GM21390 (cell line): ENCODE measurements around the gene CLDN2.

Source experiments
- ATAC-seq: cut with Tn5 transposase; IDR thresholded peaks from one replicate; pipeline ENCODE4 v1.9.1; 2021; ENCODE audit not compliant: unreplicated experiment

Gene CLDN2

DNA sequence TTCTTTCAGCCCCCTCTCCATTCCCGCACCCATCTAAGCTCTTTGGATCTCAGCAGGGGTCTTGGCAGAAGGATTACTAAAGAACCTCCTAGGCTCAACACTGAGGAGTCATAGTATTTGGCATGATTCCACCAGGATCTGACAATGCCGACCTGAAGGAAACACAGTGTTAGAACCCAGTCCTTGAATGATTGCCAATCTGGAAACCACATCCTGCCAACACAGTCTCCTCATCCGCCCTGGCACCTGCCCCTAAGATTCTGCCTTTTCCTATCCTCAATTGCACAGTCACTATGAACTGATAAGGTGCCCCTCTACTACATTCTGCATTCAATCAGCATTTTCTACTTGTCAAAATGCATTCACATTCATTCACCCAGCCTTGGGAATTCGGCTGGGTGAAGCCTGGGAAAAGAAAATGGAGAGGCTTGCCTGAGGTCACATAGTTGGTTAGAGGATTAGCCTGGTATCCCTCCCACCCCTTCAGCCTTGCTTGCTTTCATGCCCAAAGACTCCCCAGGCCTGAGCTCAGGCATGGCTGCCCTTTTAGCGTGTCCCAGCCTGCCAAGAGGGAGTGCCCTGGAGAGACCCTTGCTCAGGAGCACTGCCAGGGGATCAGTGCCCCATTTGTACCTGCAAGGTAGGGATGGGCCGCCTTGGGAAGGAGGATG lies 2.2 kb upstream of the CLDN2 start:
- ATAC-seq, result no peak

DNA sequence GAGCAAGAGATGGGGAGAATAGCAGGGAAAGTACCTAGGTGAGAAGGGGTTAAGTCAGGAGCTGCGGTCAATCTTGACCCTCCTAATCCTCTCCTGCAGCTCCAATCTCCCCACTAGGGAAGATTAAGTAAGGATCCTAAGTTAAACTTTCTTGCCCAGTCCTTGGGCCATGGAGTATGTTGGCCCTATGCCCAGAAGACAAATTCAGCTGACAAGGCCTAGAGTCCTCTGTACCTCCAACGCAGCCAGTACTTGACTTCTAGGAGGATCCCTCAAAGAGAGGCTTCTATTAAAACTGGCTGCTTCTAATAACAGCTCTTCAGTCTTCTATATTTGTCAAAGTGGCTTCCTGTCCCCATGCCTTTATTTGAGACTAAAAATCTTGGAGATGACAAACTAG lies 1.4 kb downstream of the CLDN2 start:
- no peak for ATAC-seq

DNA sequence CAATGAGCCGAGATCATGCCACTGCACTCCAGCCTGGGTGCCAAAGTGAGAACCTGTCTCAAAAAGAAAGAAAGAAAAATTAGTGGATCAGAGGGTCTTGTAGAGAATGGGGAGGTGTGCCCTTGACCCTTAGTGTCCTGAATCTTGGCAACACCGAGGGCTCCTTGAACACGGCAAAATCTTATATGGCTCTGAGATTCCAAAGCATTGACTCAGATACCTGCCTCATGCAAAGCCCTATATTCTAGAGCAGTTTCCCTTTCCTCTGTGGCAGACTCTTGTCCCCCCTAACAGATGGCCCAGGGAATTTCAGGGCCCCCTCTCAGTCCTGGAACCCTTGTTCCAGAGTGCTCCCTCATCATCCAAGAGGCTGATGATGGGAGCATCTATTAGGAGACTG lies 6.8 kb downstream of the CLDN2 start:
- no peak for ATAC-seq

DNA sequence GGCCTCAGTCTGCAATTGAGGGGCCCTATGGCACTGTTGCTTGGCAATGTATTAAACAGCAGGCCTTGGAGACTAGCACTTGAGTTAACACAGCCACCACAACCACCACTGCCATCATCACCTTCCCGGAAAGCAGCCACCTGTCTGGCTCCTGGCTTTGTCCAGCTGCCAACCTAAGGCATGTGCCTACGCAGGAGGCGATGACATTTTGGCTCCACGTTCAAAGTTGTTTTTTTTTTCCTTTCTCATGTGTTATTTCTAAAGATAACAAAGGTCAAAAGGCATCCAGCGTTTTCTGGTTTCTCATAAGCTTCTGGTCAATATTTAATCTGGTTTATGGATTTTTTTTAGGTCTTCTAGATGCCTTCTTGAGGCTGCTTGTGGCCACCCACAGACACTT lies 7.5 kb downstream of the CLDN2 start:
- ATAC-seq, result no peak

- ATAC-seq, result no peak
These were observed 8.0 kb downstream of the CLDN2 start for GRCh38 chrX:106928227-106928626.

DNA sequence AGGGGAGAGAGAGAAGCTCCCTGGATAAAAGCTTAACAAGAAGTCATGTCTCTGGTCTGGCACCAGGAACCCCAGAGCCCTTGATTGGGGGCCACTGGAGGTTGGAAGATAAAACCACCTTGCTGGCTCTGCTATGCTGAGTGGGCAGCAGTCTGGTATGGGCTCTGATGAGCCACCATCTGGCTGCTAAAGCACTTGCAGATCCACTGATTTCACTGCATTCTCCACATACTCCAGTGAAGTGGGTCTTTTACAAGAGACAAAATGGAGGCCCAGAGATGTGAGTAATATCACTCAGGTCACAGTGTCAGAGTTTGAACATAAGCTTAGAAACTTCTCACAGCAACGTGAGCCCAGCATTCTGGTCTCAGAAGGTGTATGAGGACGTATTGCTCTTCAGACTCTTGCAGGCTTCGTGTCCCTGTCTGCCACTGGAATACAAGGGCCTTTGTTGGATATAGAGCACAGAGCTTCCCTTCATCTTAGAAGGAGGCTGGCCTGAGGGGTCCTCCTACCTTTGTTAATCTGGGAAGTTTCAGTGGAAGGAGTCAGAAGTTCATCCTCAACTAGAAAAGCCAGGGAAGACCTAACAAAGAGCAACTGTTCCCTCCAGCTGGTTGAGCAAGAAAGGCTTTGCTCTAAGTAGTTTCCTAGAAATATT lies 11.8 kb downstream of the CLDN2 start:
- ATAC-seq, result no peak

GRCh38 chrX:106932492-106932923 lies 12.3 kb downstream of the CLDN2 start:
- no peak for ATAC-seq

GRCh38 chrX:106932960-106933537 lies 12.8 kb downstream of the CLDN2 start:
- no peak for ATAC-seq

GRCh38 chrX:106933538-106933961 lies 13.3 kb downstream of the CLDN2 start:
- ATAC-seq, result no peak

DNA sequence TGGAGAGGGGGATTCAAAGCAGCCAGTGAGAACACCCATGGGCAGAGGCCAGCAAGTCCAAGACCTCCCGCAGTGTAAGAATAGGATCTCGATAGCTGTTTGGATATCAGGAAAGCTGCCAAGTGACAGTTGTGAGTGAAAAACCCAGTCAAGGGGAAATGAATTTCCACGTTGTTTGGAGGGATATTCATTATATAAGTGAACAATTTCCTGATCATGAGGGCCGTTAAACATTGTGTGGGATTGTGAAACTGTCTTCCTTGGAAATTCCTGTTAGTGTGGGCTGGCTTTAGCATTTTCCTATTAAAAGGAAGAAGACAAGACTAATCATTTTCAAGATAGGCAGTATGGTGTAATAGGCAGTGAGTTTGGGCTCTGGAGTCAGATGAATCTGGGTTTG lies 15.0 kb downstream of the CLDN2 start:
- ATAC-seq, result no peak

DNA sequence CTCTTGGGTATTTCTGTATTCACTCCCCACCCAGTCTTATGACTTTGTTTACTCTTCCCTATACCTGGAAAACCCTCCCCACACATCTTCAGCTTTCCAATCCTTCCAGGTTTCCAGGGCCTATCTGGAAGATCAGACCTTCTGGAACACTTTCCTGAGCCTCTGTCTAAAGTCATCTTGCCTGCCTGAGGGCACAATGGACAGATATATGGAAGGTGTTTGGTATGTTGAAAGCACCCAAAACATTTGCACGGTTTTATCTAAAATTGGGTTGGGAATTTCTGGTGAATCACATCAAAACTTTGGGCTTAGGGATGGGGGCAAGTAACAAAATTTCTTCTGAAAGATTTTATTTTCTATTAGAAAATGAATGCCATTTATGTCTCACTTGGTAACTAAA lies 16.0 kb downstream of the CLDN2 start:
- ATAC-seq, result no peak

DNA sequence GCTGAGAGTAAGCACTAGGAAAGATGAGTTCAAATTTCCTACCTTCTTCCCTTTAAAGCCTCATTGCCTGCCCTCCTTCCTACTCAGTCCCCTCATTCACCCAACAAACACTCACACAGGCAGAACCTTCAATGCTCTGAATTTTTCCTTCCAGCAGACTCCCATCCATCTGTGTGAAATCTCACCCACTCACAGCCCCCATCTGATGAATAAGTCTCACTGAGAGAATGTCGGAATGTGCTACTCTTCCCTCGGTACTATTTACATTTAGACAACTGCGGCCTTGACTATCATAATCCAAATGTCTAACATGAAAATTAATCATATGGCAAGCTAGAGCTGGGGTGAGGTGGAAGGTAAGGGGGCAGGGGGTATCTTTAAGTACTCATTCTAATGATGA lies 19.4 kb downstream of the CLDN2 start:
- no peak for ATAC-seq

DNA sequence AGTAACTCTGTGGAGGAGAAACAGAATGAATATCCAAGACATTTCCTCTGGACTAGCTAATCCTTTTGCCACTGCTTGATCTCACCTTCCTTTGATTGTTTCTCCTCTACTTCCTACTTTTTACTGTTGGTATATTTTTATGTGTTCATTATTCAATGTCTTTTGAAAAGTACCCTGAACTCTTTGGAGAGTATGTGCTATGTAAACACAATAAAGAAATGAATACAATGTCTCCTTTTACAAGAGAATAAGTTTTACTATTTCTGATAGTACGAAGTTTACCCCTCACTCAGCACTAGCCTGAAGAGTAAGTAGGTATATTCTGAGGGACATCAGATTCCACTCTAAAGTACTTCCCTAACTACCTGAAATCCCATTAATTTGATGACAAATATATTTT lies 19.9 kb downstream of the CLDN2 start:
- ATAC-seq, result no peak

DNA sequence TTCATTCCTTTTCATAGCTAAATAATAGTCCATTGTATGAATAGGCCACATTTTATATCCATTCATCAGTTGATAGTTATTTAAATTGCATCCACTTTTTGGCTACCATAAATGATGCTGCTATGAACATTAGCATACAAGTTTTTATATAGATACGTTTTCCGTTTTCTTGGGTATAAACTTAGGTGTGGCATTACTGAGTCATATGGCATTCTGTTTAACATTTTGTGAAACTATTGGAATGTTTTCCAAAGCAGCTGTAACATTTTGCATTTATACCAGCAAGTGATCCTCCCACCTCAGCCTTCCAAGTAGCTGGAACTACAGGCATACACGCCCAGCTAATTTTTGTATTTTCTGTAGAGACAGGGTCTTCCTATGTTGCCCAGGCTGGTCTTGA lies 26.3 kb downstream of the CLDN2 start:
- no peak for ATAC-seq

- ATAC-seq, result no peak
These were observed 28.4 kb downstream of the CLDN2 start for GRCh38 chrX:106948641-106949040.

- ATAC-seq, result no peak
These were observed 29.2 kb downstream of the CLDN2 start for GRCh38 chrX:106949366-106949765.

DNA sequence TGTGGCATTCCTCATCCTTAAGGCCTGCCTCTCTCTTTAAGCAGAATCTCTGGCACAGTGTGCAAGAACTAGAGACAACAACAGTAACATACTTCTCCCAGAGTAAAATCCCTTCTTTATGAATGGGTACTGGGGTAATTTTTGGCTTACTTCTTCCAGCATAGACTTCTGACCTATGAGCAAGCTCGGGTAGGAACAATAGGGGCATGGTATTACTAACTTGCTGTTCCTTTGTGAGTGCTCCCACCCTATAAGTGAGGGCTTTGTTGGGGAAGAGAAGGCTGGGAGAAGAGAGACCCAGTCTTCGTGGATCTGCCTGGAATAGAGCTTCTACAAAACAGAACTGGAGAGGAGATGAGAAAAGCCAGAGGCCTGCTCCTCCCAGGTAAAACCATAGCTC lies 30.2 kb downstream of the CLDN2 start:
- ATAC-seq, result no peak

DNA sequence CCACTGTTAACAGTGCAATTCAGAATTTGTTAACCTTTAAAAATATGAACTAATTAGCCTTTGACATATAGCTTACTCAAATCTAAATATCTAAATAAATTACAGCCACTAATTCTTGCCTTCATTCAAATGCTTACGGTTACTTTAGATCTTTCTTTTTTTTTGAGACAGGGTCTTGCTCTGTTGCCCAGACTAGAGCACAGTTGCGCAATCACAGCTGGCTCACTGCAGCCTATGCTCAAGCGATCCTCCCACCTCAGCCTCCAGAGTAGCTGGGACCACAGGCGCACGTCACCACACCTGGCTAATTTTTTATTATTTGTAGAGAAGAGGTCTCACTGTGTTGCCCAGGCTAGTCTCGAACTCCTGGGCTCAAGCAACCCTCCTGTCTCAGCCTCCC lies 31.0 kb downstream of the CLDN2 start:
- no peak for ATAC-seq

DNA sequence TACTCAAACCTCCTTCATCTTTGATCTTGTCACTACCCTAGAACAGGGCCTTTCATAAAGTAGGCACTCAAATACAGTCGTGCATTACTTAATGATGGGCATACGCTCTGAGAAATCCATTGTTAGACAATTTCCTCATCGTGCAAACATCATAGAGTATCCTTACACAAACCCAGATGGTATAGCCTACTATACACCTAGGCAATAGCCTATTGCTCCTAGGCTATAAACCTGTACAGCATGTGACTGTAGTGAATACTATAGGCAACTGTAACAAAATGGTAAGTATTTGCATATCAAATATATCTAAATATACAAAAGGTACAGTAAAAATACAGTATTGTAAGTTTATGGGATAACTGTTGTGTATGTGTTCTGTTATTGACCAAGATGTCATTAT lies 31.9 kb downstream of the CLDN2 start:
- no peak for ATAC-seq

- ATAC-seq, result no peak
These were observed 32.3 kb downstream of the CLDN2 start for GRCh38 chrX:106952538-106952937.

DNA sequence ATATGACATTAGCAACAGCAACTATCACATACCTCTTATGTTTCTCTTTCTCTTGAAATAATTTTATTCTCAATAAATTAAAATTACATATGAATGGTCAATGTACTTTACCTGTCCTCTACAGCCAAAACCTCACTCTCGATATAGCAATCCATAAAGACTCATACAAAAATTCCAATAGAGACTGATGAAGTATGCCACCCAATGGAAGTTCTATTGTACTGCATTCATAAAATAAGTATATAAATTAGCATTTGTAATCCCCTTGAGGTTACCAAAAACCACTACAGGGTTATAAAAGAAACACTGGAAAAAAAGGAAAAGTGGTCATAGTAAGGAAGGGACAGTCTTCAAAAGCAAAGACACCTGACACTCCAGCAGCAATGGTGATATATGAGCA lies 32.8 kb downstream of the CLDN2 start:
- no peak for ATAC-seq

- ATAC-seq, result no peak
These were observed 33.8 kb downstream of the CLDN2 start for GRCh38 chrX:106954041-106954440.
